ENCODE results near the gene ALG6.
"Not testable (repeated sequence)": the region's sequence is repeated elsewhere in the genome, so short reads cannot be mapped to it uniquely, and the experiment has no call there.

Gene ALG6

GRCh38 chr1:63418101-63418500, 50.7 kb downstream of the ALG6 start:
- POLR2A ChIA-PET, result no interaction called here
- no peak for DNase-seq (ENCODE audit: extremely low spot score)
- TF ChIP-seq, protein P1, sequence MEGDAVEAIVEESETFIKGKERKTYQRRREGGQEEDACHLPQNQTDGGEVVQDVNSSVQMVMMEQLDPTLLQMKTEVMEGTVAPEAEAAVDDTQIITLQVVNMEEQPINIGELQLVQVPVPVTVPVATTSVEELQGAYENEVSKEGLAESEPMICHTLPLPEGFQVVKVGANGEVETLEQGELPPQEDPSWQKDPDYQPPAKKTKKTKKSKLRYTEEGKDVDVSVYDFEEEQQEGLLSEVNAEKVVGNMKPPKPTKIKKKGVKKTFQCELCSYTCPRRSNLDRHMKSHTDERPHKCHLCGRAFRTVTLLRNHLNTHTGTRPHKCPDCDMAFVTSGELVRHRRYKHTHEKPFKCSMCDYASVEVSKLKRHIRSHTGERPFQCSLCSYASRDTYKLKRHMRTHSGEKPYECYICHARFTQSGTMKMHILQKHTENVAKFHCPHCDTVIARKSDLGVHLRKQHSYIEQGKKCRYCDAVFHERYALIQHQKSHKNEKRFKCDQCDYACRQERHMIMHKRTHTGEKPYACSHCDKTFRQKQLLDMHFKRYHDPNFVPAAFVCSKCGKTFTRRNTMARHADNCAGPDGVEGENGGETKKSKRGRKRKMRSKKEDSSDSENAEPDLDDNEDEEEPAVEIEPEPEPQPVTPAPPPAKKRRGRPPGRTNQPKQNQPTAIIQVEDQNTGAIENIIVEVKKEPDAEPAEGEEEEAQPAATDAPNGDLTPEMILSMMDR (IDR thresholded peaks at IDR 0.05; ENCODE audit: control extremely low read depth, extremely low read depth, low read depth, missing control alignments), result no peak
- CTCF ChIA-PET, result no interaction called here

DNA sequence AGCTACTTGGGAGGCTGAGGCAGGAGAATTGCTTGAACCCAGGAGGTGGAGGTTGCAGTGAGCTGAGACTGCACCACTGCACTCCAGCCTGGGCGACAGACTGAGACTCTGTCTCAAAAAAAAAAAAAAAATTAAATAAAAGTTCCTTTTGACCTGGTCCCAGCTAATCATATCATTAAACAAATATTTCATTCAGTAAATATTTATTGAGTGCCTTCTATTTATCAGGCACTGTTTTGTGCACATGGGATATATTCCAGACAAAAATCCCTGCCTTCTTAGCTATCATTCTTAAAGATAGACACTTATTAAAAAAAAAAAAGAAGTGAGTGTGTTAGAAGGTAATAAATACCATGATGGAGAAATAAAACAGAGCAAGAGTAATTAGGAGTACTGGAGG, 53.3 kb downstream of the ALG6 start:
- CTCF ChIA-PET, result interaction anchor here (1.4 kb wide), 1 partner anchor 15 kb away, joined by 3 read pairs; no protein-coding TSS in a partner anchor
- POLR2A ChIA-PET; DNase-seq (ENCODE audit: extremely low spot score): not testable (repeated sequence)

GRCh38 chr1:63423649-63424048, 56.2 kb downstream of the ALG6 start:
- DNase-seq (ENCODE audit: extremely low spot score), result no peak
- TF ChIP-seq, protein P1 (IDR thresholded peaks at IDR 0.05; ENCODE audit: control extremely low read depth, extremely low read depth, low read depth, missing control alignments), result no peak
- CTCF ChIA-PET, result no interaction called here
- POLR2A ChIA-PET, result no interaction called here

- POLR2A ChIA-PET, result no interaction called here
- CTCF ChIA-PET, result interaction anchor here (1.7 to 3.1 kb wide), 2 partner anchors 8 to 13 kb away, joined by 8 to 9 read pairs; no protein-coding TSS in a partner anchor
- TF ChIP-seq, protein P1 (IDR thresholded peaks at IDR 0.05; ENCODE audit: control extremely low read depth, extremely low read depth, low read depth, missing control alignments), result no peak
- DNase-seq (ENCODE audit: extremely low spot score), result no peak
Observed at GRCh38 chr1:63428815-63429214, 61.4 kb downstream of the ALG6 start.

DNA sequence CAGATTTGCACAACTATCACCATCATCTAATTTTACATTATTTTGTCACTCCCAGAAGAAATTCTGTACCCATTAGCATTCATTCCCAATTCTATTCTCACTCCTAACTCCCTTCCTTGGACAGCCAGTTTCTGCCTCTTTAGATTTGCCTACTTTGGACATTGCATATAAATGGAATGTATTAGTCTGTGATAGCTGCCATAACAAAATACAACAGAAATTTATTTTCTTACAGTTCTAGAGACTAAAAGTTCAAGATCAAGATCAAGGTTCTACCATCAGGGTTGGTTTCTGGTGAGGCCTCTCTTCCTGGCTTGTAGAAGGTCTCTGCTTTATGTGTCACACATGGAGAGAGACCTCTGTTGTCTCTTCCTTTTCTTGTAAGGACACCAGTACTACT, 61.9 kb downstream of the ALG6 start:
- POLR2A ChIA-PET, result no interaction called here
- no peak for DNase-seq (ENCODE audit: extremely low spot score)
- CTCF ChIA-PET, result interaction anchor here (3.1 kb wide), 1 partner anchor 12 kb away, joined by 9 read pairs; no protein-coding TSS in a partner anchor
- TF ChIP-seq, protein P1 (IDR thresholded peaks at IDR 0.05; ENCODE audit: control extremely low read depth, extremely low read depth, low read depth, missing control alignments), result no peak

DNA sequence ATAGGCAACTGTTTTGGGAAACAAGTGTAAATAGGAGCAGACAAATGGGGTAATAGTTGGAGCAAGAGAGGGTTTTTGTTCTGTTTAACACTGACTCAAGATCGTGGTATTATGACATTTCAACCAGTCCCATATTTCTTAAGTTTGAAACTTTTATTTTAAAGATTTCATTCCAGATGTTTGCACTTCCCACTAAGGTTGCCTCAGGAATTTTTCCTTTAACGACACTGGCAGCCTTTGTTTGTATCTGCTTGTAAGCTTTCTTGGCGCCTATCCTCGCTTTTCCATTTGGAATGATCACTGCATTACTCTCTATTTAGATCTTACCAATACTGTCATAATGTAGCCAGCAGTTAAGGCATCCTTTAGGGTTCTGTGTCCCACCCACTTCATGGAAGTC, 67.7 kb downstream of the ALG6 start:
- ChIA-PET CTCF (interaction anchor here (1.9 kb wide), 1 partner anchor 37 kb away, joined by 4 read pairs; no protein-coding TSS in a partner anchor), POLR2A (no interaction called here)
- TF ChIP-seq, protein P1 (IDR thresholded peaks at IDR 0.05; ENCODE audit: control extremely low read depth, extremely low read depth, low read depth, missing control alignments), result no peak
- no peak for DNase-seq (ENCODE audit: extremely low spot score)

DNA sequence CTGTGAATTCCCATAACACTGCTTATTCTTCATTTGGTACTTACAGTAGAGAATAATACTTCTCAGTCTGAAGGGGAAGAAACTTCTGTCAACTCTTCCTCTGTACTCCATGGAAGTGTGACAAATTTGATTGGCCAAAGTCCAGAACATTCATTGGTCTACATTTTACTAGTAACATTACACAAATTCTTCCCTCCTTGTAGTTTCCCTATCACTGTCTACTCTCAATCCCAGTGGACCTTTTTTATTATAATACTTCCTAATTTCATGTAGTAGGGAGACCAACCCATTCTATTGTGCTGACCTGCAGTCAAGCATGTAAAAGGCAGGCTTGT, 74.7 kb downstream of the ALG6 start:
- DNase-seq (ENCODE audit: extremely low spot score), result no peak
- ChIA-PET POLR2A (no interaction called here), CTCF (interaction anchor here (0.6 to 2.6 kb wide), 8 partner anchors 10 to 600 kb away, joined by 3 to 9 read pairs (median 4); no protein-coding TSS in a partner anchor)
- TF ChIP-seq, protein P1 (IDR thresholded peaks at IDR 0.05; ENCODE audit: control extremely low read depth, extremely low read depth, low read depth, missing control alignments), result no peak
